T-helper 17 cell (primary cell): Measurements from ENCODE around the gene CDCA5. TPM values are rescaled to one million over a fixed set of nuclear protein-coding genes. Genes with fewer than 3 reads are reported as not detected.
A peak's percentile ranks its signal among the peaks of the same experiment; 100 is the strongest.

Experiments used
- ATAC-seq: fragments of 150-1000 bp; cut with Tn5 transposase; 2 replicates; pipeline ENCODE4 v1.10.0; 2021; ENCODE audit warnings: mild to moderate bottlenecking, moderate library complexity
- DNase-seq, 3 donors: peaks; one replicate each; pipeline versions ENCODE4 v3.0.0 to v3.0.0-alpha.2; 2020 to 2021
- H3K9me3 ChIP-seq: one replicate; pipeline ENCODE4 v1.7.0; 2013; ENCODE audit warnings: low read length, mild to moderate bottlenecking; ENCODE audit not compliant: control insufficient read depth, poor library complexity, severe bottlenecking
- H3K27ac Mint-ChIP-seq: one replicate; pipeline ENCODE4 v1.8.0; 2022; ENCODE audit warnings: mild to moderate bottlenecking, moderate library complexity, mixed read lengths
- H3K27me3 Mint-ChIP-seq: one replicate; pipeline ENCODE4 v1.8.0; 2022; ENCODE audit warnings: mixed read lengths
- H3K36me3 Mint-ChIP-seq: one replicate; pipeline ENCODE4 v1.8.0; 2022; ENCODE audit warnings: low read depth, mixed read lengths
- H3K4me1 Mint-ChIP-seq: one replicate; pipeline ENCODE4 v1.8.0; 2022; ENCODE audit warnings: mild to moderate bottlenecking, mixed read lengths
- H3K4me3 Mint-ChIP-seq: one replicate; pipeline ENCODE4 v1.8.0; 2022; ENCODE audit warnings: mild to moderate bottlenecking, moderate library complexity, mixed read lengths
- total RNA-seq, 4 donors: library from RNA in 2 of 4; stranded (reverse) in 2 of 4; gene quantifications; one replicate each; pipeline ENCODE4 v1.2.3 and lab custom pipeline; 2022 to 2026

Gene CDCA5
- total RNA-seq, 2 donors from 2014 or later: 0.37 to 0.90 TPM

GRCh38 chr11:65107078-65107477 lies 23.2 kb upstream of the CDCA5 start:
- Mint-ChIP-seq H3K36me3 (peaks cover 3% of the 10 kb centered on the region), H3K27me3 (no peaks in the 10 kb centered on the region), H3K4me1 (peaks cover 25% of the 10 kb centered on the region), H3K27ac (no peak overlapping the region), H3K4me3 (no peak overlapping the region)
- no peak for ATAC-seq
- H3K9me3 ChIP-seq: no peaks in the 10 kb centered on the region
- no peak for DNase-seq

- Mint-ChIP-seq H3K27ac (peak overlapping the region; percentile 49), H3K4me1 (peaks cover 15% of the 10 kb centered on the region), H3K36me3 (peaks cover 3% of the 10 kb centered on the region), H3K4me3 (no peak overlapping the region), H3K27me3 (no peaks in the 10 kb centered on the region)
- ATAC-seq (no peak), DNase-seq (no peak)
- H3K9me3 ChIP-seq: no peaks in the 10 kb centered on the region
Observed at GRCh38 chr11:65104628-65105027, 20.8 kb upstream of the CDCA5 start.

GRCh38 chr11:65103476-65103875 lies 19.6 kb upstream of the CDCA5 start:
- Mint-ChIP-seq H3K4me1 (peaks cover 18% of the 10 kb centered on the region), H3K4me3 (no peak overlapping the region), H3K36me3 (peaks cover 3% of the 10 kb centered on the region), H3K27ac (peak overlapping the region; percentile 54), H3K27me3 (no peaks in the 10 kb centered on the region)
- ATAC-seq (no peak), DNase-seq (no peak)
- no peaks in the 10 kb centered on the region for H3K9me3 ChIP-seq

GRCh38 chr11:65102142-65103095 lies 18.6 kb upstream of the CDCA5 start:
- no peak for ATAC-seq
- H3K27me3 Mint-ChIP-seq: no peaks in the 10 kb centered on the region
- H3K4me3 Mint-ChIP-seq: no peak overlapping the region
- no peaks in the 10 kb centered on the region for H3K9me3 ChIP-seq
- no peak for DNase-seq
- H3K27ac Mint-ChIP-seq: no peak overlapping the region
- peaks cover 18% of the 10 kb centered on the region for H3K4me1 Mint-ChIP-seq
- peaks cover 3% of the 10 kb centered on the region for H3K36me3 Mint-ChIP-seq

- H3K36me3 Mint-ChIP-seq: no peaks in the 10 kb centered on the region
- no peak overlapping the region for H3K27ac Mint-ChIP-seq
- DNase-seq: no peak
- no peak for ATAC-seq
- H3K27me3 Mint-ChIP-seq: no peaks in the 10 kb centered on the region
- H3K4me1 Mint-ChIP-seq: peaks cover 17% of the 10 kb centered on the region
- no peaks in the 10 kb centered on the region for H3K9me3 ChIP-seq
- H3K4me3 Mint-ChIP-seq: no peak overlapping the region
Observed at GRCh38 chr11:65100674-65101350, 17.0 kb upstream of the CDCA5 start.

- H3K9me3 ChIP-seq: no peaks in the 10 kb centered on the region
- Mint-ChIP-seq H3K4me1 (peaks cover 7% of the 10 kb centered on the region), H3K4me3 (peak overlapping the region; percentile 89), H3K36me3 (no peaks in the 10 kb centered on the region), H3K27me3 (no peaks in the 10 kb centered on the region), H3K27ac (peak overlapping the region; percentile 77)
- no peak for ATAC-seq
- no peak for DNase-seq
Observed at GRCh38 chr11:65096926-65097325, 13.1 kb upstream of the CDCA5 start.

- Mint-ChIP-seq H3K27me3 (no peaks in the 10 kb centered on the region), H3K36me3 (no peaks in the 10 kb centered on the region), H3K4me1 (peaks cover 7% of the 10 kb centered on the region), H3K27ac (peak within 1 kb of the TSS; percentile 77), H3K4me3 (peak within 1 kb of the TSS; percentile 89)
- H3K9me3 ChIP-seq: no peaks in the 10 kb centered on the region
- DNase-seq (peak; percentile 65 to 74 (median 70)), ATAC-seq (peak; percentile 91)
Observed at GRCh38 chr11:65095974-65096806, 12.3 kb upstream of the CDCA5 start, which contains the start of gene VPS51. Gene VPS51 (plus strand): TSS chr11:65096214. CDS start chr11:65096251, 37 bp downstream.

GRCh38 chr11:65095427-65095826 lies 11.6 kb upstream of the CDCA5 start:
- no peak for ATAC-seq
- no peak for DNase-seq
- no peak overlapping the region for H3K4me3 Mint-ChIP-seq
- no peaks in the 10 kb centered on the region for H3K9me3 ChIP-seq
- no peaks in the 10 kb centered on the region for H3K36me3 Mint-ChIP-seq
- peaks cover 7% of the 10 kb centered on the region for H3K4me1 Mint-ChIP-seq
- H3K27ac Mint-ChIP-seq: peak overlapping the region; percentile 77
- H3K27me3 Mint-ChIP-seq: no peaks in the 10 kb centered on the region

GRCh38 chr11:65090628-65091027 lies 6.8 kb upstream of the CDCA5 start:
- Mint-ChIP-seq H3K27ac (no peak overlapping the region), H3K4me3 (no peak overlapping the region), H3K4me1 (peaks cover 6% of the 10 kb centered on the region), H3K27me3 (no peaks in the 10 kb centered on the region), H3K36me3 (peaks cover 6% of the 10 kb centered on the region)
- DNase-seq: no peak
- ATAC-seq: no peak
- H3K9me3 ChIP-seq: no peaks in the 10 kb centered on the region

GRCh38 chr11:65089621-65090020 lies 5.8 kb upstream of the CDCA5 start:
- H3K27me3 Mint-ChIP-seq: no peaks in the 10 kb centered on the region
- no peak for DNase-seq

GRCh38 chr11:65087827-65088226 lies 4.0 kb upstream of the CDCA5 start:
- Mint-ChIP-seq H3K27me3 (no peaks in the 10 kb centered on the region), H3K27ac (peak overlapping the region; percentile 21), H3K4me1 (peaks cover 22% of the 10 kb centered on the region), H3K36me3 (peaks cover 10% of the 10 kb centered on the region), H3K4me3 (no peak overlapping the region)
- no peak for DNase-seq
- H3K9me3 ChIP-seq: no peaks in the 10 kb centered on the region
- no peak for ATAC-seq

More at GRCh38 chr11:65089621-65090020, 5.8 kb upstream of the CDCA5 start:
- H3K9me3 ChIP-seq: no peaks in the 10 kb centered on the region
- Mint-ChIP-seq H3K36me3 (peaks cover 7% of the 10 kb centered on the region), H3K4me3 (no peak overlapping the region), H3K4me1 (peaks cover 10% of the 10 kb centered on the region), H3K27ac (no peak overlapping the region)
- ATAC-seq: no peak

- peaks cover 10% of the 10 kb centered on the region for H3K36me3 Mint-ChIP-seq
- no peak for ATAC-seq
- H3K4me1 Mint-ChIP-seq: peaks cover 22% of the 10 kb centered on the region
- no peaks in the 10 kb centered on the region for H3K9me3 ChIP-seq
- no peaks in the 10 kb centered on the region for H3K27me3 Mint-ChIP-seq
- no peak for DNase-seq
- H3K4me3 Mint-ChIP-seq: no peak overlapping the region
- H3K27ac Mint-ChIP-seq: no peak overlapping the region
Observed at GRCh38 chr11:65087216-65087615, 3.4 kb upstream of the CDCA5 start.

GRCh38 chr11:65086809-65087208 lies 3.0 kb upstream of the CDCA5 start:
- Mint-ChIP-seq H3K4me1 (peaks cover 22% of the 10 kb centered on the region), H3K4me3 (no peak overlapping the region), H3K36me3 (peaks cover 10% of the 10 kb centered on the region), H3K27ac (no peak overlapping the region), H3K27me3 (no peaks in the 10 kb centered on the region)
- no peak for ATAC-seq
- H3K9me3 ChIP-seq: no peaks in the 10 kb centered on the region
- no peak for DNase-seq
